Measurements from ENCODE around the gene MAGEA11. TPM values are rescaled to one million over a fixed set of nuclear protein-coding genes. Genes with fewer than 3 reads are reported as not detected.

MAGEA11 gene
- total and polyA plus RNA-seq, 2 of the 8 experiments (the other 6 are each of a cell fraction or from before 2014, with no cell fraction given) = not detected

DNA sequence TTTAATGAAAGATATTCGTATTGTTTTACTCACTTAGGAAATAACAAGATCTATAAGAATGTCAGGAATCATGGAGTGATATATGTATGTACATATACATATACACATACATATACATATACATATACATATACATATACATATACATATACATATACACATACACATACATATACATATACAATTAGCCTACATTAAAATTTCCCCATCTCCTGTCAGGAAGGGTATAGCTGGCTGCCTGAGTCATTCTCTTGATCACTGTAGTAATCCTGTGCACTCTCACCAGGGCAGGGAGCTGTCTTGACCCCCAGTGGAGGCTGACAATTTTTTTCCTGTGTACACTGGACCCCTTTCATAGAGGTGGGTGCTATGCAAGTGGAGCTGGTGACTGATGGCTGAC lies 23.3 kb upstream of the MAGEA11 start:
- Histone ChIP-seq H3K79me1 (ENCODE audit: low read depth, low read length) (no peaks in the 10 kb centered on the region), H3K27ac (ENCODE audit: low read depth, low read length) (no peak overlapping the region), H3K4me3 (ENCODE audit: extremely low read depth in 1 of 4, insufficient read depth in 2 of 4, low read depth in 3 of 4, low read length in 4 of 4) (no peak overlapping the region), H3K79me2 (ENCODE audit: control insufficient read depth in 1 of 2, insufficient read depth in 2 of 2, low read length in 2 of 2) (no peaks in the 10 kb centered on the region), H3K9me3 (ENCODE audit: insufficient read depth in 2 of 2, low read depth in 1 of 2, low read length in 1 of 2) (peaks cover 0 to 5% of the 10 kb centered on the region in 2 experiments; a peak in 2 of 4 replicates), H4K91ac (replicated peaks; ENCODE audit: insufficient read length, low read length) (no peak overlapping the region), H4K5ac (ENCODE audit: insufficient read length, low read depth, low read length) (no peak overlapping the region), H3K4ac (replicated peaks; ENCODE audit: insufficient read length, low read depth, low read length) (no peak overlapping the region), H3K14ac (ENCODE audit: insufficient read length) (no peak overlapping the region), H2BK120ac (replicated peaks; ENCODE audit: low read depth, low read length) (no peak overlapping the region), H3K27me3 (replicated peaks in 1 of 4; ENCODE audit: control insufficient read depth in 3 of 4, extremely low read depth in 1 of 4, insufficient read depth in 3 of 4, low read length in 3 of 4) (no peaks in the 10 kb centered on the region), H3K23me2 (ENCODE audit: low read depth, low read length) (no peaks in the 10 kb centered on the region), H2BK5ac (ENCODE audit: low read depth, low read length) (no peak overlapping the region), H2BK15ac (ENCODE audit: low read length) (no peak overlapping the region), H3K18ac (ENCODE audit: extremely low read depth, low read length) (no peak overlapping the region), H3K4me2 (ENCODE audit: insufficient read depth in 1 of 2, low read depth in 2 of 2, low read length in 2 of 2) (no peak overlapping the region), H3K4me1 (replicated peaks in 1 of 4; ENCODE audit: control insufficient read depth in 3 of 4, insufficient read depth in 4 of 4, low read length in 3 of 4) (peaks cover 0 to 2% (median 0%) of the 10 kb centered on the region in 4 experiments; a peak in 1 of 7 replicates), H3K56ac (replicated peaks; ENCODE audit: insufficient read length, low read depth, low read length) (no peak overlapping the region), H3K9ac (replicated peaks in 1 of 4; ENCODE audit: extremely low read depth in 1 of 4, low read depth in 3 of 4, low read length in 3 of 4) (no peak overlapping the region), H2BK20ac (ENCODE audit: low read length) (no peak overlapping the region), H2BK12ac (ENCODE audit: low read depth, low read length) (no peak overlapping the region), H2AK5ac (ENCODE audit: low read depth, low read length) (no peak overlapping the region), H2AFZ (ENCODE audit: low read length) (no peak overlapping the region), H3K23ac (ENCODE audit: insufficient read length) (no peak overlapping the region), H3K36me3 (ENCODE audit: control insufficient read depth in 2 of 4, insufficient read depth in 4 of 4, low read length in 3 of 4) (no peaks in the 10 kb centered on the region), H4K8ac (ENCODE audit: extremely low read depth, insufficient read depth, low read length) (no peak overlapping the region), H4K20me1 (replicated peaks in 1 of 2; ENCODE audit: control insufficient read depth in 1 of 2, insufficient read depth in 2 of 2, low read length in 2 of 2) (no peaks in the 10 kb centered on the region)
- TF ChIP-seq NANOG (IDR thresholded peaks at IDR 0.05; ENCODE audit: insufficient read depth, low read depth, low read length, poor library complexity, severe bottlenecking) (no peak), YY1 (IDR thresholded peaks at IDR 0.05; ENCODE audit: low read depth, low read length) (no peak), RAD21 (IDR thresholded peaks at IDR 0.05 in 1 of 2, conservative IDR thresholded peaks at IDR 0.05 in 1 of 2; ENCODE audit: low read depth in 2 of 2, low read length in 2 of 2) (no peak), SP1 (IDR thresholded peaks at IDR 0.05; ENCODE audit: low read depth, low read length) (no peak), RXRA (IDR thresholded peaks at IDR 0.05; ENCODE audit: insufficient read depth, low read depth, low read length) (no peak), KDM5A (IDR thresholded peaks at IDR 0.05; ENCODE audit: low read length) (no peak)
- TF ChIP-seq, protein P1, sequence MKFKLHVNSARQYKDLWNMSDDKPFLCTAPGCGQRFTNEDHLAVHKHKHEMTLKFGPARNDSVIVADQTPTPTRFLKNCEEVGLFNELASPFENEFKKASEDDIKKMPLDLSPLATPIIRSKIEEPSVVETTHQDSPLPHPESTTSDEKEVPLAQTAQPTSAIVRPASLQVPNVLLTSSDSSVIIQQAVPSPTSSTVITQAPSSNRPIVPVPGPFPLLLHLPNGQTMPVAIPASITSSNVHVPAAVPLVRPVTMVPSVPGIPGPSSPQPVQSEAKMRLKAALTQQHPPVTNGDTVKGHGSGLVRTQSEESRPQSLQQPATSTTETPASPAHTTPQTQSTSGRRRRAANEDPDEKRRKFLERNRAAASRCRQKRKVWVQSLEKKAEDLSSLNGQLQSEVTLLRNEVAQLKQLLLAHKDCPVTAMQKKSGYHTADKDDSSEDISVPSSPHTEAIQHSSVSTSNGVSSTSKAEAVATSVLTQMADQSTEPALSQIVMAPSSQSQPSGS (IDR thresholded peaks at IDR 0.05; ENCODE audit: low read length) = no peak
- CTCF ChIA-PET (ENCODE audit: partially characterized antibody) = interaction anchor here (0.6 kb wide), 1 partner anchor 158 kb away, joined by 3 read pairs; no protein-coding TSS in a partner anchor
- DNase-seq (ENCODE audit: low read depth in 1 of 2, low spot score in 2 of 2) (no peak), FAIRE-seq (no peak)
- 80% methylated on average over 1 of the region's 1 CpG; no CpG with 5 or more reads in 1 of the 2 experiments for WGBS, 2 experiments (ENCODE audit: extremely low coverage in 1 of 2, insufficient coverage in 1 of 2, insufficient read length in 1 of 2, insufficient replicate concordance in 2 of 2, low coverage in 1 of 2, low lambda C conversion rate in 2 of 2, missing lambda C conversion rate in 1 of 2)
- POLR2A ChIA-PET (ENCODE audit: partially characterized antibody) = interaction anchor here (0.5 kb wide), 1 partner anchor 66 kb away, joined by 3 read pairs; no protein-coding TSS in a partner anchor
